Midbrain (tissue), 1 donor: Measurements from ENCODE around the gene CHST15.
"Not testable (repeated sequence)": the region's sequence is repeated elsewhere in the genome, so short reads cannot be mapped to it uniquely, and the experiment has no call there.

Experiments
- DNase-seq: peaks from one replicate; lab custom pipeline; 2025; lab: John Stamatoyannopoulos, UW

The CHST15 gene

GRCh38 chr10:124045276-124045675 lies 48.1 kb downstream of the CHST15 start:
- DNase-seq: no peak

DNA sequence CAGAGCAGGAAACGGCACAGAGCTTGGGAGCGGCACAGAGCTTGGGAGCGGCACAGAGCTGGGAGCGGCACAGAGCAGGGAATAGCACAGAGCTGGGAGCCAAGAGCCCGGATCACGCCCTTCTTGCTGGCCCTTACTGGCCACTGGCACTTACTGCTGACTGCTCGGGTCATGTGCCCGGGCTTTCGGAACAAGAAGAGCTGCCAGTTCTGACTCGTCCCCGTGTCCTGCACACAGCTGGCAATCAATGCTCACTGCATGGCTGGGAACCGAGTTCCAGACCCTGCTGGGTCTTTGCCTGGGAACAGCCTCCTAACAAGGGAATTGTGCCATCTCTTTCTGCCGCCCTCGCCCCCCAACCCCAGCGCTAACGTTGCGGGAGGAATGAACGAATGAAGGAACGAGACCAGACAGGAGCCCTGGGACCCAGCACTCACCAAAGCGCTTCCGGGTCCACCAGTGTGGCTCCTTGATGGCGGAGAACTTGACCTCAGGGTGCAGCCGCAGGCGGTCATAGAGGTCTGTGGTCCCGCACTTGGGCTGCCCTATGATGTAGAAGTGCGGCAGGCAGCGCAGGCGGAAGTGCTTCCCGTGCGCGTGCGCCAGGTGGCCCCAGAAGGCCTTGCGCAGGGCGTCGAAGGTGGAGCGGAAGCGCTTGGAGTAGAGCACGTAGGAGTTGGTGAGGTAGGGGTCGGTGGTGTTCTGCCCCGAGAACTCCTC lies 49.1 kb downstream of the CHST15 start:
- DNase-seq: peak; percentile 26

DNA sequence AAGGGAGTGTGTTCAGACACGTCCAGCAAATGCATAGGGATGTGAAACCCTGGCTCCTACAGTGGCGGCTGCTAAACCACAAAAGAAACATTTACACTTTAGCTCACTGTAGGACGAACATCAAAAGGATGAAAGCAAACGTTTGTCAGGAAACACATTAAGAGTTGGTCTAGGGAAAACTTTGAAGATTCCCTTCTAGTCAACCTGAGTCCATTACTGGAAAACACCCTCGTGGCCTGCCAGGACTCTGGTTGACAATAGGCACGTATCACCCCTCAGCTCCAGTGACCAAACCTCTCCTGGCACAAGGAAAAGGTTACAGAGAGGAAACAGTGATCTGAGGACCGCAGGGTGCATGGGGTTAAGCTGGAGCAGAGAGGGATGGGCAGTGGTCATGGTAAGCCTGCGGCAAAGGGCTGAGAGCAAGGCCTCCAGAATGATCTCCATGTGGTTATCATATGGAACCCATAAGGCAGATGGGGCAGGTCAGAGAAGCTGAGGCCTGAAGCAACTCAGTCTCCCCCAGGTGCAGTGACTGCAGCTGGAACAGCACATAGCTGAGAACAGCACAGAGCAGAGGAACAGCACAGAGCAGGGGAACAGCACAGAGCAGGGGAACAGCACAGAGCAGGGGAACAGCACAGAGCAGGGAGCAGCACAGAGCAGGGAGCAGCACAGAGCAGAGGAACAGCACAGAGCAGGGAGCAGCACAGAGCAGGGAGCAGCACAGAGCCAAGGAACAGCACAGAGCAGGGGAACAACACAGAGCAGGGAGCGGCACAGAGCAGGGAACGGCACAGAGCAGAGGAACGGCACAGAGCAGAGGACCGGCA lies 49.9 kb downstream of the CHST15 start:
- peak; percentile 21 for DNase-seq

DNA sequence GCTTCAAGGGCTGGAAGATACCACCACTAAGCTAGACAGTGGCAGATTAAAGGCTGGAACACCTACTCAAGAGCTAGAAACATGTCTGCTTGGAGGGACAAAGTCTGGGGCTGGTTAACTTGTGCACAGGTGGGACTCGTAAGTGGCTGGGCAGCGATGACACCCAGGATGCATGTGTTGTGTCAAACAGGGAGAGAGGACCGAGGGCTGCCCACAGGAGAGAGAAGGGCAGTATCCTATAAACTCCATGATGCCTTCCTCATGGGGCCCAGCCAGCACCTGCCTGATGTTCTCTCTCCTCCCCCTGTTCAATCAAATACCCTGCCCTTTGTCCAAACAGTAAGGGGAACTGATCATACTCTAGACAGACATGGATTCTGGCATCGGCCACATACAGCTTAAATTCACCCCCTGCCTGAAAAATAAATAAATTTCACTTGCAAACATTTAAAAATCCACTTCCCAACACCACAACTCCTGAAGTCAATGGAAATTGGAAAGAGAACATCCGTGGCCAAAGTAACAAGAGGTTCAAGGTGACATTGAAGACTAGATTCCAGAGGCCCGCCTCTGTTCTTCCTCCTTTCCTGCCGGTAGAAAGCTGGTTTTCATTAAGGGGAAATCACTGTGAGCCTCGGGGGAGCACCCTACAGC lies 50.6 kb downstream of the CHST15 start:
- no peak for DNase-seq

- DNase-seq: no peak
Observed at GRCh38 chr10:124041675-124042445, 51.5 kb downstream of the CHST15 start.

GRCh38 chr10:124040451-124041188 lies 52.8 kb downstream of the CHST15 start:
- no peak for DNase-seq

DNA sequence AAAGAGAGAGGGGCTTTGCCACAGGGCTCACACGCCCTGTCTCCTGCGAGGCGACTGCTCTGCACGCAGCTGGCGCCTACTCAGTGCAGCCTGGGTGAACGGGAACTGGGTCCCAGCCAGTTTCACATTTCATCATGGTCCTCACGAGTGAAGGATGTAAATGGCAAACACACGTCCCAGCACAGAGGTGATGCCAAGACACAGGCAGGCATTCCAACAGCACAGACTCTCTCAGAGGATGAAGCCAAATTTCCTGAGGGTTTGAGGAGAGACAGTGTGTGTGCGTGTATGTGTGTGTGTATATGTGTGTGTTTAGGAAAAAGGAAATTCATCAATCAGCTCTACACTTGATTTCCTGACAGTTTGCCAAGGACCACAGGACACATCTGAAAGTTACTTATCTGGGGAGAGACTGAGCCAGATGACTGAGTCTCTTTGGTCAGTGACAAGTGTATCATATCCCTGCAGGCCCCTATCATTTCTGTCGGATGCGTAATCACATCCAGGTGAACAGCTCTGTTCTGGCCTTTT lies 53.9 kb downstream of the CHST15 start:
- no peak for DNase-seq

- DNase-seq: no peak
Observed at GRCh38 chr10:124037784-124038183, 55.6 kb downstream of the CHST15 start.

DNA sequence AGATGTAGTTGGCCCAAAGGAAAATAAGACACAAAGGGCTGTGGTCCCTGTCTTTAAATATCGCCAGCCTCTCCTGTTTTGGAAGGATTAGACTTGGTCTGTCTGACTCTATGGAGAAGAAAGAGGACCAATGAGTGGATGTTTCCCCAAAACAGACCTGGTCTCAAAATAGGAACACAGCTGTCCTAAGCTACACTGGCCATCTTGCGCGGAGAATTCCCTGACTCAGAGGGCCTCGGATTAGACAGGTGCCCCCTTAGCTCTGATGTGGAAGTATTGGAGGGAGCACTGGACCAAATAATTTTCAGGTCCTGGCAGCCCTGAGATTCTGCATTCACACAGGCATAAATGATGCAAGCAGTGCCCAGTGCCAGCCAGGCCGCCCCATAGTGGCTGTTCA lies 56.1 kb downstream of the CHST15 start:
- DNase-seq: no peak

DNA sequence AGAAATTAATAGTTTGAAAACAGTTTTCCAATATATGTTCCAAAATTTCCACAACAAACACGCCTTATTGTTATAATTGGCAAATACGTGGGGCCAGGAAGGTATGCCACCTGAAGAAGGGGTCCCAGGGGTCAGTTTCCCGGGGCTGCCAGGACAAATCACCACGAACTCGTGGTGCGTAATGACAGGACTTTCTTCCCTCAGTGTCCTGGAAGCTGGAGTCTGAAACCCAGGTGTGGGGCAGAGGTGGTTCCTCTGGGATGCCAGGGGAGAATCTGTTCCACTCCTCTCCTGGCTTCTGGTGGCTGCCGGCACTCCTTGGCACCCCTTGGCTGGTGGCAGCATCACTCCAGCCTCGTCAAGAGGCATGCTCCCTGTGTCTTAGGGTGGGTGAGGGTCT lies 56.7 kb downstream of the CHST15 start:
- DNase-seq: no peak

DNA sequence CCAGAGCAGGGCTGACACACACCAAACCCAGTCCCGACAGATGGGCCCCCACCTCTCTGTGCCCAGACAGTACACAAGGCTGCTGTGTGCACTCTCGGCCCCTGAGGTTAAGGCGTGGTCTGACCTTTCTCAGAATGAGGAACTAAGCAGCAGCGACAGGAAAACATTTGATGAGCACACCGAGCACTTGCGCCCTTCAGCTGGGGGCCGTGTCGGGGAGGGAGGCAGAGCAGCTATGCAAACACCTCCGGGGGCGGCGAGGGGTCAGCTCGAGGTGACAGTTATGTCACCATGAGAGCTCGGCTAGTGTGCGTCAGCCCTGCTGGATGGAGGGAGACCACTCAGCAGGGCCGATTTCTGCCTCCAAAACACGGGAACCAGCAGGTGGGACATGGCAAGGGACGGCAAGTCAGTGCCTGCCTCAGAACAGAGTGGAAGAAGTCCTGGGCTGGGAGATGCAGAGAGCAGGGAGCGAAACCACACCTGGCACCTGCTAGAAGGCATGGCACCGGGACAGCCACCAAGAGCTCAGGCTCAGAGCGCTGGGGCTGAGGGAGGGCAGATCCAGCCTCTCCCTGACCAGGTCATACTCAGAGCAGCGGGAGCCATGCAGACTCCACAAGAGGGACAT lies 57.4 kb downstream of the CHST15 start:
- no peak for DNase-seq

GRCh38 chr10:124035306-124035927 lies 58.0 kb downstream of the CHST15 start:
- DNase-seq: no peak

DNA sequence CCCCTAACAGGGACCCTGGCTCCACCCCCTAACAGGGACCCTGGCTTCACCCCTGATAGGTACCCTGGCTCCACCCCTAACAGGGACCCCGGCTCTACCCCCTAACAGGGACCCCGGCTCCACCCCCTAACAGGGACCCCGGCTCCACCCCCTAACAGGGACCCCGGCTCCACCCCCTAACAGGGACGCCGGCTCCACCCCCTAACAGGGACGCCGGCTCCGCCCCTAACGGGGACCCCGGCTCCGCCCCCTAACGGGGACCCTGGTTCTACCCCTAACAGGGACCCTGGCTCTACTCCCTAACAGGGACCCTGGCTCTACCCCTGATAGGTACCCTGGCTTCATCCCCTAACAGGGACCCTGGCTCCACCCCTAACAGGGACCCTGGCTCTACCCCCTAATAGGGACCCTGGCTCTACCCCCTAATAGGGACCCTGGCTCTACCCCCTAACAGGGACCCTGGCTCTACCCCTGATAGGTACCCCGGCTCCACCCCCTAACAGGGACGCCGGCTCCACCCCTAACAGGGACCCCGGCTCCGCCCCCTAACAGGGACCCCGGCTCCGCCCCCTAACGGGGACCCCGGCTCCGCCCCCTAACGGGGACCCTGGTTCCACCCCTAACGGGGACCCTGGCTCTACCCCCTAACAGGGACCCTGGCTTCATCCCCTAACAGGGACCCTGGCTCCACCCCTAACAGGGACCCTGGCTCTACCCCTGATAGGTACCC lies 58.7 kb downstream of the CHST15 start:
- not testable (repeated sequence) for DNase-seq

GRCh38 chr10:124033887-124034218 lies 59.5 kb downstream of the CHST15 start:
- no peak for DNase-seq

GRCh38 chr10:124032971-124033886 lies 60.2 kb downstream of the CHST15 start:
- no peak for DNase-seq

- DNase-seq: no peak
Observed at GRCh38 chr10:124032087-124032935, 61.1 kb downstream of the CHST15 start.

DNA sequence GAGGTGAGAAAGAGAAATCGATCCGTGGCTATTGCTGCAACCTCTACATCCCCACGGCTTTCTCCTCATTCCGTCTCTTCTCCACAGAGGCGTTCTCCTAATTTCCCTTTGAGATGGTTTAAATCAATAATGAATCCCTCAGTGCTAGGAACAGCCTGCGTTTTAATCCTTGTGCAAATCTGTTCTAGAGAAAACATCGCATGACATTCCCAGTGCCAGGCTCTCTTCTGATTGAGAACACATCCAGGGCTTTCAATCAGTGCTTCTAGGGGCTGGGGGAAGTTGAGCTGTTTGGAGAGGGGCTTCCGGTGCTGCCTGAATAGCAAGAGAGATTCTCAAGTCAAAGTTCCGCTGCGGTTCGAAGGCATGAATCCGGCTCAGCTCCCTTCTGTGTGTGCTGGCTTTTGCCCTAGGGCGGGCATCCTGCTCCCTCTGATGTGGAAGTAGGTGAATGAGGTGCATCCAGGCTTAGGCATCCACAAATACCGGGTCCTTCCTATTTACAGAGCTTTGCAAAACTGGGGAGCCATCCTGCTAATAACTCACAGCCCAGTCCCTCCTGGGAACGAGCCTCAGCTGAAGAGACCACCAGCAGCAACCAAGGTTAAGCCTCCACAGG lies 62.8 kb downstream of the CHST15 start:
- DNase-seq: no peak
